NK-92 (cell line): Measurements from ENCODE around the gene COX17.
"Not testable (repeated sequence)": the region's sequence is repeated elsewhere in the genome, so short reads cannot be mapped to it uniquely, and the experiment has no call there.

Experiments used
- DNase-seq: peaks from one replicate; lab custom pipeline; 2025; ENCODE audit not compliant: unreplicated experiment; lab: John Stamatoyannopoulos, UW

Gene COX17, protein sequence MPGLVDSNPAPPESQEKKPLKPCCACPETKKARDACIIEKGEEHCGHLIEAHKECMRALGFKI

DNA sequence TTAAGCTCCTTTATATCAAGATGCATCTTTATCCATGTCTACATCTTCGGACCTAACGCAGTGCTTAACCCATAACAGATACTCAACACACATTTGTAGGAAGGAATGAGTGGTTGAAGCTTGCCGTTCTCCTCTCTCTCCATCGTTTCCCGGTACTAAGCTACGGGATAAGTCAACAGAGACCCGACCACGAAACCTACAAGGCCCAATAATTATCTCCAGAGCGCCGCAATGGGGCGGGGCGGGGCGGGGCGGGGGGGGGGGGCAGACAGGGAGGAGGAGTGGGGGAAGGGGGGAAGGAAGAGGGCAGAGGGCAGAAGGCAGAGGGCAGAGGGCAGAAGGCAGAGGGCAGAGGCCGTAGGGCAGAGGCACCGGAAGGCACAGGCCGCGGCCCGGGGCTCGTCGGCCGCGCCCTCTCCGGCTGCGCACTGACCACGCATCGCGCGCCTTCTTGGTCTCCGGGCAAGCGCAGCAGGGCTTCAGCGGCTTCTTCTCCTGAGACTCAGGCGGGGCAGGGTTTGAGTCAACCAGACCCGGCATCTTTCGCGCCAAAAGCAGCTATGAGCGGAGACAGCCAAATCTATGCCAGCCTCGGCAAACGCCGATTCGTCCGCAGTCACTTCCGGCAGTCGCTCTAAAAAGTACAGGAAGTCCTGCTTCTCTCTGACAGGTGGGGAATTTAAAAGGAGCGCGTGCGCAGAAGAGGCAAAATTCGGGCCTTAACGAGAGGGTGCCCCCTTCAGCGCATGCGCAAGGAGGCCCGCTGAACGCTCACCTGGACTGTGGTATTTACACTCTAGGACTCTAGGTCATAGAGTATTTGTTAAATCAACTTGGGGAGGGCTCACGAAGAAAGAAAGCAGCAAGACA lies at the start of gene COX17:
Gene COX17 (minus strand): TSS at position 636 of the 870 bp plus-strand sequence. CDS start 96 bp downstream, at position 540.
- DNase-seq = peak; percentile 85

DNA sequence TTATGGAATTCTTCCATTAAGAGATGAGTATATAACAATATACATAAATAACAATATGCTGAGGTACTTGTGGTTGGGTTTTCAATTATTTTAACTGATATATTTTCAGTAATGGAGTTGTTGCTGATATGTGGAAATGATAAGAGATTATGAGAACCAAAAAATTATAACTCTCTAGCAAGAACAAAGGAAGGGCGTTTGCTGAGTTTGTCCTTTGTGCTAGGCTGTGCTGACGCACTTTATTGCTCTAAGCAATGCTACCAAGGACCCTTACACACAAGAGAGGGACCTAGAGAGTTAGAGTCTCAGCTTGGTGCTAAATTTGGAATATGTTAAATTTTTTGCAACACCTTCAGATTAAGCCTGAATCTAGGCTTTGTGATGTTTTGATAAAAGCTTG lies 49.7 kb upstream of the COX17 start:
- no peak for DNase-seq

DNA sequence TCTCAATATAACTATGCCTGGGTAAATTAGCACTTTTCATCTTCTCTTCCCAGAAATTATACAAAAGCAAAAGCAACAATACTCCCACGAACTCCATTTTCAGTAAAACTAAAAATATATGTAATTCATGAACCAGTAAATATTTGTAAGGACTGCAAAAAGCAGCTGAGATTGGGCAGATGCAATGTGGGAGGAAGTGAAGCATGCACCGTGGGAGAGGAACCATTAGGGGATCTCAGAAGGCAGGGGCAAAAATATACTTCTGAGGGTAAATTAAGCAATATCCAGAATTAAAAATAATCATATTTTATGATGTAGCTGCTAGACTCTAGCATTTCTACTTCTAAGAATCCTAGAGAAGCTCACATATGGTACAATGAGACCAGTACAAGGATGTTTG lies 45.8 kb upstream of the COX17 start:
- DNase-seq = no peak

DNA sequence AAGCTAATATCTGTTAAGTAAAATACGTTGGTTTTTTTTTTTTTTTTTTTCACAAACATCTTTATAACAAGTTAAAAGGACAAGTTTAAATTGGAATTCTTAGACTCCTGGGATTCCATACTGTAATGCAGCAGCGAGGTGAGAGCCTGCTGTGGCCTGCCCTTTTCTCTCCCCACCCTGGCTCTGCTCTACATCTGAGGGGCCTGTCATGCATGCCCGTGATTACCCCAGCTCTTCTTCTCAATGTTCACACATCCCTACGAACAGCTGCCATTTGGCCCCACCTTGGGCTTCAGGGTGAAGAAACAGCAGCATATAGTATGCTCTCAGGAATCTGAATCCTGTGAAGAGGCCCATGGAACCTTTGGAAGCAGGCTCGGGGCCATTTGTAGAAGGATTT lies 40.3 kb upstream of the COX17 start:
- no peak for DNase-seq

DNA sequence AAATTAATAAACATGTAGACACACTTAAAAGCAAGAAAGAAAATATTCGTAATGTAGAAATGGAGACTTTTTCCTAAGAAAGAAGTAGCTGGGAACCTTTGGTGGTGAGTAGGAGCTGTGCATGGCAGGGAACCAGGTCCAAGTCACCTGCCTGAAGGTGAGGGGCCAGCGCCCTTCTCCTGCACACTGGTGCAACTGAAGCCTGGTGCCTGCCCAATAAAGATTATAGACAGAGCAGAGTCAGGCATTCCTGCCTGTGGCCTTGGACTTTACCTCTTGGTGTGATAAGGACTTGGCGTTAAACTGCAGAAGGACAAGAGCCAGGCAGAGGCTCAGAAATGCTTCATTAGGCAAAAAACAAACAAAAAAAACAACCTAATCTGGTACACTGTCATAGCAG lies 39.8 kb upstream of the COX17 start:
- DNase-seq = no peak

DNA sequence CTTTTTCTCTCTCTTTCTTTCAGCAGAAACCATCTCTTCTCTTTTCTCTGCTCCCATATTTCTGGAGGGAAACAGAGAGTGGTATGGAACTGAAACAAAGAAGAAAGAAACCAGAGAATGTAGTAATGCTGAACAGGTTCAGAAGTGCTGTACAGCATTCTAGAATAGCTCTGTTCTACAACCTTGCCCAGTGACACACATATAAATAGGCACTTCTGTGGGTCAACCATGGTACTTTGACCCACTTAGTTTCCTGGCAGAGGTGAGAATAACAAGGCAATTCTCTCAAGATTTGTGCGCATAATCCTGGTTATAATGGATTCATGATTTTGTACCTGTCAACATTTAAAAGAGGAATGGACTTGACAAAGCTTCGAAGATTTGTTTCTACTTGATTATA lies 37.9 kb upstream of the COX17 start:
- DNase-seq = no peak

DNA sequence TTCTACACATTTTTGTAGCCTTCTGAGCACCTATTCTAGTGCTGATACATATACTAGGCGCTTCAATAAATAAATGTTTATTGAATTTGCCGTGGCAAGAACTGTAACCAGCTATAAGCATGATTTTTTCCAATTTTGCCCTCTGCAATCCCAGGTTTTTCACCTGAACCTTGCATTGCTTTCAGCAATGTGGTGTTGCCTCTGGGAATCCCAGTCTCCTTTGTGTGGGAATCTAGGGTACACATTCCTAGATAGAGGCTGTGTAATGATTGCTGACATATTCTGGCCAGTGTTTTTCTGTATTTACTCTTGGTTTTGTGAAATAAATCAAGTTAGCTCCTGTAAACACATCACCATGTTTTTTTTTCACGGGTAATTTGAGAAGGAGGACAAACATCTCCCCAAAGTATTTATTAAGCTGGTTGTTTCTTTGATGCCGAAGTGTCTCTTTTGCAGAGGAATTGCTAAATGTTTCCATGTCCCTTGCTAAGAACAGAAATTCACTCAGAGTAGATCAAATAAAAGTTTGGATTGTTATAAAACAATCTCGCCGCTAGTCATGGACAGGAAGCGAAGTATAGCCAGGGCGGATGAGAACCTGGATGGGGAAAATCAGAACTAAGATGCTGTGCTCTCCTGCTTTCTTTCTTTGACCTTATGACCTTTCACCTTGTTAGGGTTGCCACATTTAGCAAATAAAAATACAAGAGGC lies 26.8 kb upstream of the COX17 start:
- no peak for DNase-seq

DNA sequence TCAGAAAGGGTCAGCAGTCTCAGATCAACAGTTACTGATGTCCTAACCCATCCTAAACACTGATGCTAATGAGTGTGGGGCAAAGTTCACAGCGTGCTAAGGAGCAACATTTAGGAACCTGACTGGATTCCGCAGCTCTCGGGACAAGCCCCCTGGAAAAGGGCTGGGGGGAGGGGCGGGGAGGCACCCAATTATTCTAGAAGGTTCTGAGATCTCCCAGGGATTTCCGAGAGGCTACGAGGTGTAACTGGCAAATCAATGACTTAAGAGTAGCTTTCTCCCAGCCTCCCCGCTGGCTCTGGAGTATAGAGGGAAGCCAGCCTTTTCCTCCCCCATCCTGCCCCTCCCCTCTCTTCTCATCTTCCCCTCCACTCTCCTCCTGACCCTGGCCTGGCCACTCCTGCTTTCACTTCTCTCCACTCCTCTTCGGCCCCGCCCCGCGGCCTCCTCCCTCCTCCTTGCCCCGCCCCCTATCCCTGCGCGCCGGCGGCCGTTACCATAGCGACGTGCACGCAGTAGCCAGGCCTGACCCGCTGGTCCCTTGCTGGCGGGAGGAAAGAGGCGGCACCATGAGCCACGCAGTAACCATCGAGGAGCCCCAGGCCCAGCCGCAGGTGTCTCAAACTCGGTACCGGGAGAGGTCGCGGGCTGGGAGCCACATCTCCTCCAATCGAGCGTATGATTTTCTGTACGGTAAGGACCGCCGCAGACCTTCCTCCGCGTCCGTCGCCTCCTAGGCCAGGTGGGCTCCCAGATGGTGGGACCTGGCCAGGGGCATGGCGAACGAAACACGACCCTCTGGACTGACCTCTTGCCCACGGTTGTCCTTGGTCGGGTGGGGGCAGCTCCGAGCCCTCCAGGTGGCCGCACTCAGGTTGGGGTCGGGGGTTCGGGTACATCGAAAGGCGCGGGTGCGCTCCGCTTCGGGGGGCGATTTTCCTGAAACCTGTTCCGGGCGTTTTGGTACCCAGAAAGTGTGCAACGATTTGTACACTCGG lies 25.6 kb upstream of the COX17 start, which contains the start of gene CFAP91:
Gene CFAP91 (plus strand): TSS at position 493 of the 998 bp plus-strand sequence. CDS start 77 bp downstream, at position 570.
- DNase-seq = peak; percentile 10

DNA sequence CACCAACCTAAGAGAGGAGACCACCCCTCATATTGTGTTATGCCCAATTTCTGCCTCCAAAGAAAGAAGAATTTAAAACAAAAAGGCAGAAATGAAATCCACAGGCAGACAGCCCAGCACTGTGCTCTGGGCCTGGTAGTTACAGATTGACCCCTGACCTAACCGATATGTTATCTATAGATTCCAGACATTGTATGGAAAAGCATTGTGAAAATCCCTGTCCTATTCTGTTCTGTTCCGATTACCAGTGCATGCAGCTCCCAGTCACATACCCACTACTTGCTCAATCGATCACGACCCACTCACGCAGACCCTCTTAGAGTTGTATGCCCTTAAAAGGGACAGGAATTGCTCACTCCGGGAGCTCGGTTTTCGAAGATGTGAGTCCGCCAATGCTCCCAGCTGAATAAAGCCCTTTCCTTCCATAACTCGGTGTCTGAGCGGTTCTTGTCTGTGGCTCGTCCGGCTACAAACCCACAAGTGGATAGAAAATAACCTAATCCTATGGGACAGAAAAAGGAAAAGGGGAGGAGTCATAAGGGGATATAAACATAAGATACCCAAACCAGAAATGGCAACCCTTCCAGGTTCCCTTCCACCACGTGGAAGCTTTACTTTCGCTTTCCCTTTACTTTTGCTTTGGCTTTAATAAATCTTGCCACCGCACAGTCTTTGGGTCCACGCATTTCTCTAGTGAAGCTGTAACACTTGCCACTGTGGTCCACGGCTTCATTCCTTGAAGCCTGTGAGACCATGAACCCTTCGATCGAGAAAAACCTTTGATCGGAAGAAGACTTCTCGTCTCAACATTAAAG lies 23.9 kb upstream of the COX17 start:
- DNase-seq = no peak

DNA sequence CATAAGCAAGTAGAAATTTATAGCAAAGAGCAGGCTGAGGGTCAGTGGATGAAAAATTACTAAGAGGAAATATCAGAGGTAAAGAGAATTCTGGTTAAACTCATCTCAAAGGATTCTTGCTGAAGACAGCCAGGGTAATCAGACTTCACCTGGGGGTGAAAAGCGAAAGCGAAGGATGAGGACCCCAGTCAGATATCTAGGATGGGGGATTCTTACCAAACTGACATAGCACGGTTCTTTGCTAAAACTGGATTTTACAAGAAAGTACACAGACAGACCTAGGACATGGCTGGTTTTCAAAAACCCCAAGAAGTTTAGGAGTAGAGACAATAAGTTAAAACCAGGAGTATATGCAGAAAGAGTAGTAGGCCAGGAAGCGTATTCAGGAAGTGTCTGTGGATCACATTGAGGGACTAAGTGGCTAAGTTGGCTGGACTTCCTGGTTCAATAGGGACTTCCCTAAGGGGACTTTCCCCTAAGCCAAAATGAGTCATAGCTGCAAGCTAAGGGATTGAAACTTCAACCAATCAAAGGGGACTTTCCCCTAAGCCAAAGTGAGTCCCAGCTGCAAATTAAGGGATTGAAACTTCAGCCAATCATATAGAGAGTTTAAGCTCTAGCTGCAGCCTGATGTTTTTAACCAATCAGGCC lies 23.2 kb upstream of the COX17 start:
- DNase-seq = no peak

DNA sequence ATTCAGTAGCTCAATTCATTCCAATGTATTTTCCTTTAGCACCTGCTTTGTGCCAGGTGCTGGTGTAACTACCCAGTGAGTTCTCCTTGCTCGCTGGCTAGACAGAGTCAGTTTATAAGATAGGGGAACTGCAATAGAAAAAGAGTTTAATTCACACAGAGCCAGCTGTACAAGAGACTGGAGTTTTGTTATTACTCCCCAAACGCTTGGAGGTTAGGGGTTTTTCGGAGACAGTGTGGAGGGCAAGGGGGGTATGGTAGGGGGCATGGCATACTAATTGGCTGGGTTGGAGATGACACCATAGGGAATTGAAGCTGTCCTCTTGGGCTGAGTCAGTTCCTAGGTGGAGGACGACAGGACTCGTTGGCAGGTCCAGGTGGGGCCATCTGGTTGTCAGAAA lies 20.2 kb upstream of the COX17 start:
- DNase-seq = no peak

DNA sequence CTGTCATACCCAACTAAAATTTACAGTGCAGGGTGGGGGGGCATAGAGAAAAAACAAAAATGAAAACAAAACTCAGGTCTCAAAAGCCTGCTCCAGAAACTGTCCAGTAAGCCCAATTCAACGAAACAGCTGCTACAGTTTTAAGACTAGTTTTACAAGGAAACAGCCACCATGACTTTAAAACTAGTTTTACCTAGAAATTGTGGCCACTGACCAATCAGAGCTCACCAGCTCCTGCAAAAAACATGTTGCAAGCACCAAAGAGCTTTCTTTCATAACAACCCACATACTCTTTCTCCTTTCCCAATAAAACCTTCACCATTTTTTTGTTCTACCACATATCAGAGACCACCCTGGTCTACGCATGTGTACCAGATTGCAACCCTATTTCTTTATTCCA lies 18.3 kb upstream of the COX17 start:
- no peak for DNase-seq

DNA sequence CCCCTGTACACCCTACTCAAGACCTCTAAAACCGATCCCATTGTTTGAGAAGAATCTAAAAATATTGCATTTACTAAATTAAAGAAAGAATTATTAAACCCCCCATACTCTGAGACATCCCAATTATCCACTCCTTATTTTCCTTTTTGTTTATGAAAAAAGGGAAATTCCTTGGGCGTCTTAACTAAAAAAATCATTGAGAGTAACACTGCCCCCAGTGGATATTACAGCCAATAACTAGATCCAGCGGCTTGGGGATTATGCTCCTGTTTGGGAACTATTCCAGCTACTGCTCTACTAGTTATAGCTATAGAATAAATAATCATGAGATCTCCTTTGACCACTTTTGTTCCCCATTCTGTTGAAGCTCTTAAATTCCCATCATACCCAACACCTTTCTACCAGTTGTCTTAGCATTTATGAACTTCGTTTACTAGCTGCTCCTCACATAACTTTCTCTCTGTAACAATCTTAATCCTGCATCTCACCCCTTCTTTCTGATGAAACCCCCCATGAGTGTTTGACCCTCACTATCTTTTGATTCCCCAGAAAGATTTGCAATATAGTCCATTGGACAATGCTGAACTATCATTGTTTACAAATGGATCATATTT lies 12.9 kb upstream of the COX17 start:
- DNase-seq = no peak

DNA sequence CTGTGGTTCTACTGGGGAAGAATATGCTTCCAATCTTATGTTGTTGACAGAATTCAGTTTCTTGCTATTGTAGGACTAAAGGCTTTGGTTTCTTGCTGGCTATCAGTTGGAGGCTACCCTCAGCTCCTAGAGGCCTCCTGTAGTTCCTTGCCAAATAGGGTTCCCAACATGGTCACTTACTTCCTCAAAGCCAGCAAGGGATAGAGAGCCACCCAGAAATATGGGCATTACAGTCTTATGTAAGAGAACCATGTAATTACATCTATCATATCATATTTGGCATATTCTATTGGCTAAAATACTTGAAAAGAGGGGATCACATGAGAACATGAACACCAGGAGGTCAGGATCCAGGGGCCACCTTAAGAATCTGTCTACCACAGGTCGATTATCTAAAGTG lies 6.2 kb upstream of the COX17 start:
- DNase-seq = no peak

DNA sequence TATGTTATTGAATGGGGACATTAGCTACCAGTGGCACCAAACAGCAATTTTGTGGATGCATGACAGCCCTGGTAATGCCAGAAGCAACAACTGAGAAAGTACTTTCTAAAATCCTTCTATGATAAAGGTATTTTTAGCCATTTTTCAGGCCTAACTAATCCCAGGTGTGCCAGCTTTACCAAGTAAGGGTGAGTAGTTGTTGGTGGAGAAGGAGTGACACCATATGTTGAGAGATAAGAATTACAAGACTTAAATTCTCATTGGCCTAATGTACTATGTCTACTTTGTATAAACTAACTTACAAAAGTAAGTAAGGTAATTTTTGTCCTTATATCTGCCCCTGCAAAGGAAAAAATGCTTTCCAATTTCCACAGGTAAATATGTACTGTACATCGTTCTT lies 4.1 kb upstream of the COX17 start:
- no peak for DNase-seq

DNA sequence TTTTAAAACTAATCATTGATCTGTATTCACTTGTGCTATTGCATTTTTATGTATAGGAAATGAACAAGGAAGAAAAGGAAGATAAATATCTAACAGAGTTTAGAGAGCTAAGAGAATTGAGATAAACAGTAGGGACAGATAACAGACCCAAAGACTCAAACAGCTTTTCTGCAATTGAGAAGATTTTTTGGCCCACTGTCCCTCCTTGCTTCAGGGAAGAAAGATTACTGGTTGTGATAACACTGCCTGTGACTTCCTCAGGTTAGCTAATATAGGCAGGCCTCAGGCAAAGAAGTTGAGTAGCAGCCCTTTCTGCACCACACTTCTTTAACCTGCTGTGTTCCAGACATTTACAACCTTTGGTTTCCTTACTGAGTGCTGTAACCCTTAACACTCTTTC lies 2.7 kb upstream of the COX17 start:
- DNase-seq = no peak

DNA sequence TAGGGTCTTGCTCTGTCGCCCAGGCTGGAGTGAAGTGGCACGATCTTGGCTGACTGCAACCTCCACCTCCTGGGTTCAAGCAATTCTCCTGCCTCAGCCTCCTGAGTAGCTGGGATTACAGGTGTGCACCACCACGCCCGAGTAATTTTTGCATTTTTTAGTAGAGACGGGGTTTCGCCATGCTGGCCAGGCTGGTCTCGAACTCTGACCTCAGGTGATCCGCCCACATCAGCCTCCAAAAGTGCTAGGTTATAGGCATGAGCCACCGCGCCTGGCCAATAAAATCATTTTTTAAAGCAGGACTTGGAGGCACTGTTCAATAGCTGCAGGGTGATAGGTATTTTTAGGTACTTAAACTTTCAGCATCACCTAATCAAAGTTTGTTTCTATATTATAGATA lies 1.0 kb upstream of the COX17 start:
- DNase-seq = not testable (repeated sequence)

DNA sequence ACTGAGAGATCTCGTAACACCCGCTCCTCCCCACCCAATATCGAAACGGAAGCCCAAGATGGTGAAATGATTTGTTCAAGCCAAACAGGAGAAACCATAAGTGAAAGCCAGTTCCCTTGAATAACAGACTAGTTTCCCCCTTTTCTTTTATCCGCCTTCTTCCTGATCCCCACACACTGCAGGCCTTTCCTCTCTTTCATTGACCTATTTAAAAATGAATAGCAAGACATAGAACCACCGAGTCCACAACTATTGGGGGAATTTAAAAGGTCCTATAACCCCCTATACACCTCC lies 382 bp upstream of the COX17 start:
- DNase-seq = no peak

DNA sequence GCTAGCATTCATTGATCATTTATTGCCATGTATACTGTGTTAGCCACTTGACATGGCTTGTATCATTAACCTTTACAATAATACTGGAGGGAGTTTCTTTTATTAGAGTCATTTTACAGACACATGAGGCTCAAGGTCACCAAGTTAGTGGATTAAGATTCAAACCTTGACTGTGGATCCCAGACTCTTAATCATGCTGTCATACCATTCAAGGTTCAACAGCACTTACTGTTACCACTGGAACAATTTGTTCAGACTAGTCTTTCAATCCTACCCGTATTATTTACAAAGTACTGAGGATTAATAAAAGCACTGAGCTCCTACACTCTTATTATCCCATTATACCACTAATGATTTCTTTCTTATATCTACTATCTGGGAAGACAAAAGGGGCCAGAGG lies 1.2 kb downstream of the COX17 start:
- DNase-seq = no peak
